ENCODE results near the gene MAP7.

Gene MAP7

GRCh38 chr6:136362421-136363356, 187.5 kb downstream of the MAP7 start:
- Histone ChIP-seq H3K4me1 (ENCODE audit: control insufficient read depth, insufficient read depth, low read length, unreplicated experiment) (no peaks in the 10 kb centered on the region), H3K4me3 (ENCODE audit: low read depth, low read length) (no peak overlapping the region), H2AFZ (ENCODE audit: low read length, unreplicated experiment) (no peak overlapping the region), H3K27me3 (ENCODE audit: insufficient read depth, low read length) (peaks cover 32% of the 10 kb centered on the region), H3K79me2 (ENCODE audit: control insufficient read depth, insufficient read depth, low read length, unreplicated experiment) (no peaks in the 10 kb centered on the region), H3K36me3 (ENCODE audit: insufficient read depth, low read length) (no peaks in the 10 kb centered on the region), H3K27ac (ENCODE audit: low read depth, low read length) (no peak overlapping the region)

GRCh38 chr6:136361787-136362186, 188.4 kb downstream of the MAP7 start:
- no peaks in the 10 kb centered on the region for H3K4me1 ChIP-seq (ENCODE audit: control insufficient read depth, insufficient read depth, low read length, unreplicated experiment)
- H3K27ac ChIP-seq (ENCODE audit: low read depth, low read length): no peak overlapping the region
- no peaks in the 10 kb centered on the region for H3K79me2 ChIP-seq (ENCODE audit: control insufficient read depth, insufficient read depth, low read length, unreplicated experiment)
- no peaks in the 10 kb centered on the region for H3K36me3 ChIP-seq (ENCODE audit: insufficient read depth, low read length)
- H3K27me3 ChIP-seq (ENCODE audit: insufficient read depth, low read length): peaks cover 24% of the 10 kb centered on the region
- H2AFZ ChIP-seq (ENCODE audit: low read length, unreplicated experiment): no peak overlapping the region
- H3K4me3 ChIP-seq (ENCODE audit: low read depth, low read length): no peak overlapping the region

- Histone ChIP-seq H3K27me3 (ENCODE audit: insufficient read depth, low read length) (peaks cover 21% of the 10 kb centered on the region), H3K27ac (ENCODE audit: low read depth, low read length) (no peak overlapping the region), H3K4me1 (ENCODE audit: control insufficient read depth, insufficient read depth, low read length, unreplicated experiment) (no peaks in the 10 kb centered on the region), H3K4me3 (ENCODE audit: low read depth, low read length) (no peak overlapping the region), H3K79me2 (ENCODE audit: control insufficient read depth, insufficient read depth, low read length, unreplicated experiment) (no peaks in the 10 kb centered on the region), H3K36me3 (ENCODE audit: insufficient read depth, low read length) (no peaks in the 10 kb centered on the region), H2AFZ (ENCODE audit: low read length, unreplicated experiment) (no peak overlapping the region)
These were observed 189.4 kb downstream of the MAP7 start for GRCh38 chr6:136360783-136361182.

- Histone ChIP-seq H3K27me3 (ENCODE audit: insufficient read depth, low read length) (peaks cover 14% of the 10 kb centered on the region; the same call in 1 of the 2 replicates), H3K36me3 (ENCODE audit: insufficient read depth, low read length) (no peaks in the 10 kb centered on the region), H3K4me1 (ENCODE audit: control insufficient read depth, insufficient read depth, low read length, unreplicated experiment) (no peaks in the 10 kb centered on the region), H2AFZ (ENCODE audit: low read length, unreplicated experiment) (no peak overlapping the region), H3K4me3 (ENCODE audit: low read depth, low read length) (no peak overlapping the region), H3K27ac (ENCODE audit: low read depth, low read length) (no peak overlapping the region), H3K79me2 (ENCODE audit: control insufficient read depth, insufficient read depth, low read length, unreplicated experiment) (no peaks in the 10 kb centered on the region)
These were observed 190.4 kb downstream of the MAP7 start for GRCh38 chr6:136359851-136360250.

GRCh38 chr6:136351518-136352110, 198.6 kb downstream of the MAP7 start:
- no peaks in the 10 kb centered on the region for H3K79me2 ChIP-seq (ENCODE audit: control insufficient read depth, insufficient read depth, low read length, unreplicated experiment)
- H3K4me3 ChIP-seq (ENCODE audit: low read depth, low read length): no peak overlapping the region

GRCh38 chr6:136350914-136351313, 199.3 kb downstream of the MAP7 start:
- Histone ChIP-seq H2AFZ (ENCODE audit: low read length, unreplicated experiment) (no peak overlapping the region), H3K4me3 (ENCODE audit: low read depth, low read length) (no peak overlapping the region), H3K27ac (ENCODE audit: low read depth, low read length) (no peak overlapping the region), H3K79me2 (ENCODE audit: control insufficient read depth, insufficient read depth, low read length, unreplicated experiment) (no peaks in the 10 kb centered on the region), H3K27me3 (ENCODE audit: insufficient read depth, low read length) (no peaks in the 10 kb centered on the region), H3K4me1 (ENCODE audit: control insufficient read depth, insufficient read depth, low read length, unreplicated experiment) (no peaks in the 10 kb centered on the region), H3K36me3 (ENCODE audit: insufficient read depth, low read length) (no peaks in the 10 kb centered on the region)

More at GRCh38 chr6:136351518-136352110, 198.6 kb downstream of the MAP7 start:
- no peaks in the 10 kb centered on the region for H3K27me3 ChIP-seq (ENCODE audit: insufficient read depth, low read length)
- H3K36me3 ChIP-seq (ENCODE audit: insufficient read depth, low read length): no peaks in the 10 kb centered on the region
- H3K27ac ChIP-seq (ENCODE audit: low read depth, low read length): no peak overlapping the region
- H2AFZ ChIP-seq (ENCODE audit: low read length, unreplicated experiment): no peak overlapping the region
- H3K4me1 ChIP-seq (ENCODE audit: control insufficient read depth, insufficient read depth, low read length, unreplicated experiment): no peaks in the 10 kb centered on the region

GRCh38 chr6:136347847-136348246, 202.4 kb downstream of the MAP7 start:
- no peak overlapping the region for H3K4me3 ChIP-seq (ENCODE audit: low read depth, low read length)
- no peaks in the 10 kb centered on the region for H3K79me2 ChIP-seq (ENCODE audit: control insufficient read depth, insufficient read depth, low read length, unreplicated experiment)
- H3K27me3 ChIP-seq (ENCODE audit: insufficient read depth, low read length): no peaks in the 10 kb centered on the region
- H2AFZ ChIP-seq (ENCODE audit: low read length, unreplicated experiment): no peak overlapping the region
- H3K27ac ChIP-seq (ENCODE audit: low read depth, low read length): no peak overlapping the region
- H3K4me1 ChIP-seq (ENCODE audit: control insufficient read depth, insufficient read depth, low read length, unreplicated experiment): peaks cover 6% of the 10 kb centered on the region
- no peaks in the 10 kb centered on the region for H3K36me3 ChIP-seq (ENCODE audit: insufficient read depth, low read length)

GRCh38 chr6:136345145-136345544, 205.1 kb downstream of the MAP7 start:
- Histone ChIP-seq H3K27ac (ENCODE audit: low read depth, low read length) (no peak overlapping the region), H3K4me3 (ENCODE audit: low read depth, low read length) (no peak overlapping the region), H3K4me1 (ENCODE audit: control insufficient read depth, insufficient read depth, low read length, unreplicated experiment) (peaks cover 6% of the 10 kb centered on the region), H2AFZ (ENCODE audit: low read length, unreplicated experiment) (peak overlapping the region; percentile 42), H3K36me3 (ENCODE audit: insufficient read depth, low read length) (no peaks in the 10 kb centered on the region), H3K79me2 (ENCODE audit: control insufficient read depth, insufficient read depth, low read length, unreplicated experiment) (no peaks in the 10 kb centered on the region), H3K27me3 (ENCODE audit: insufficient read depth, low read length) (no peaks in the 10 kb centered on the region)

GRCh38 chr6:136344420-136344819, 205.8 kb downstream of the MAP7 start:
- Histone ChIP-seq H3K36me3 (ENCODE audit: insufficient read depth, low read length) (no peaks in the 10 kb centered on the region), H3K27me3 (ENCODE audit: insufficient read depth, low read length) (no peaks in the 10 kb centered on the region), H3K79me2 (ENCODE audit: control insufficient read depth, insufficient read depth, low read length, unreplicated experiment) (no peaks in the 10 kb centered on the region), H2AFZ (ENCODE audit: low read length, unreplicated experiment) (no peak overlapping the region), H3K27ac (ENCODE audit: low read depth, low read length) (no peak overlapping the region), H3K4me1 (ENCODE audit: control insufficient read depth, insufficient read depth, low read length, unreplicated experiment) (peaks cover 6% of the 10 kb centered on the region), H3K4me3 (ENCODE audit: low read depth, low read length) (no peak overlapping the region)

- H3K27me3 ChIP-seq (ENCODE audit: insufficient read depth, low read length): no peaks in the 10 kb centered on the region
- H3K36me3 ChIP-seq (ENCODE audit: insufficient read depth, low read length): no peaks in the 10 kb centered on the region
- H3K27ac ChIP-seq (ENCODE audit: low read depth, low read length): no peak overlapping the region
- H3K79me2 ChIP-seq (ENCODE audit: control insufficient read depth, insufficient read depth, low read length, unreplicated experiment): no peaks in the 10 kb centered on the region
- peaks cover 6% of the 10 kb centered on the region for H3K4me1 ChIP-seq (ENCODE audit: control insufficient read depth, insufficient read depth, low read length, unreplicated experiment)
- no peak overlapping the region for H3K4me3 ChIP-seq (ENCODE audit: low read depth, low read length)
- H2AFZ ChIP-seq (ENCODE audit: low read length, unreplicated experiment): no peak overlapping the region
These were observed 206.5 kb downstream of the MAP7 start for GRCh38 chr6:136343700-136344099.

- no peak overlapping the region for H3K4me3 ChIP-seq (ENCODE audit: low read depth, low read length)
- no peak overlapping the region for H2AFZ ChIP-seq (ENCODE audit: low read length, unreplicated experiment)
- H3K36me3 ChIP-seq (ENCODE audit: insufficient read depth, low read length): no peaks in the 10 kb centered on the region
- H3K27me3 ChIP-seq (ENCODE audit: insufficient read depth, low read length): no peaks in the 10 kb centered on the region
- no peak overlapping the region for H3K27ac ChIP-seq (ENCODE audit: low read depth, low read length)
- H3K79me2 ChIP-seq (ENCODE audit: control insufficient read depth, insufficient read depth, low read length, unreplicated experiment): no peaks in the 10 kb centered on the region
- peaks cover 6% of the 10 kb centered on the region for H3K4me1 ChIP-seq (ENCODE audit: control insufficient read depth, insufficient read depth, low read length, unreplicated experiment)
These were observed 206.9 kb downstream of the MAP7 start for GRCh38 chr6:136343275-136343674.
